Cardiac fibroblast (primary cell): ENCODE data around the gene NCKAP5.

ENCODE experiments used
- DNase-seq, 2 donors: peaks; one replicate each; pipeline versions ENCODE4 v3.0.0 to v3.0.0-alpha.2; 2010; ENCODE audit warnings: low read depth in 2 of 2
- H3K4me3 ChIP-seq, 2 donors: replicated peaks in 1 of 2; 1 replicate in 1 of 2; 2 replicates in 1 of 2; pipeline ENCODE4 v1.5.1; 2011; ENCODE audit warnings: low read depth in 2 of 2, low read length in 2 of 2, mild to moderate bottlenecking in 2 of 2, moderate library complexity in 1 of 2
- TF ChIP-seq, protein P1 (sequence below): IDR thresholded peaks from one replicate; pipeline ENCODE4 v1.5.1; 2011; ENCODE audit warnings: low read depth, mild to moderate bottlenecking, low read length, inconsistent platforms

Gene NCKAP5

GRCh38 chr2:132741754-132742153, 826.5 kb downstream of the NCKAP5 start:
- H3K4me3 ChIP-seq = no peak overlapping the region
- TF ChIP-seq, protein P1, sequence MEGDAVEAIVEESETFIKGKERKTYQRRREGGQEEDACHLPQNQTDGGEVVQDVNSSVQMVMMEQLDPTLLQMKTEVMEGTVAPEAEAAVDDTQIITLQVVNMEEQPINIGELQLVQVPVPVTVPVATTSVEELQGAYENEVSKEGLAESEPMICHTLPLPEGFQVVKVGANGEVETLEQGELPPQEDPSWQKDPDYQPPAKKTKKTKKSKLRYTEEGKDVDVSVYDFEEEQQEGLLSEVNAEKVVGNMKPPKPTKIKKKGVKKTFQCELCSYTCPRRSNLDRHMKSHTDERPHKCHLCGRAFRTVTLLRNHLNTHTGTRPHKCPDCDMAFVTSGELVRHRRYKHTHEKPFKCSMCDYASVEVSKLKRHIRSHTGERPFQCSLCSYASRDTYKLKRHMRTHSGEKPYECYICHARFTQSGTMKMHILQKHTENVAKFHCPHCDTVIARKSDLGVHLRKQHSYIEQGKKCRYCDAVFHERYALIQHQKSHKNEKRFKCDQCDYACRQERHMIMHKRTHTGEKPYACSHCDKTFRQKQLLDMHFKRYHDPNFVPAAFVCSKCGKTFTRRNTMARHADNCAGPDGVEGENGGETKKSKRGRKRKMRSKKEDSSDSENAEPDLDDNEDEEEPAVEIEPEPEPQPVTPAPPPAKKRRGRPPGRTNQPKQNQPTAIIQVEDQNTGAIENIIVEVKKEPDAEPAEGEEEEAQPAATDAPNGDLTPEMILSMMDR = no peak
- no peak for DNase-seq

GRCh38 chr2:132740081-132740720, 828.1 kb downstream of the NCKAP5 start:
- no peak for DNase-seq
- H3K4me3 ChIP-seq = no peak overlapping the region
- TF ChIP-seq, protein P1 = no peak

DNA sequence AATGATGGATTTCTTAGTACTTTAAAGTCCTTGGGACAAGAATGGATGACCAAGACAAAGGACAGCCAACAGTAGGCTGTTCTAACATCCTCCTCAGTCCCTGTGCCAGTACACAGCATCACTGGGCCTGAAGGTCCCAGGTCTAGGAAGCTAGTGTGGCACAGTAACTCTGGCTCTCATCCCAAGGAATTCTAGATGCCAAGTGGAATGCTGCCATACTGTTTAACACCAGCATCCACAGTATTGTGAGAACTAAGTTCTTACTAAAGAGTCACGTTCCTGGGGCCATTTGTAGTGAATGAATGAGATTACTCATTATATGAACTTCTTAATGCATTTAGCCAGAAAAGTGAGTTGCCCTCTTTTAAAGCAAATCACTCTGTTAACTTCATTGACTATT, 830.0 kb downstream of the NCKAP5 start:
- TF ChIP-seq, protein P1 = no peak
- DNase-seq = no peak
- H3K4me3 ChIP-seq = no peak overlapping the region

DNA sequence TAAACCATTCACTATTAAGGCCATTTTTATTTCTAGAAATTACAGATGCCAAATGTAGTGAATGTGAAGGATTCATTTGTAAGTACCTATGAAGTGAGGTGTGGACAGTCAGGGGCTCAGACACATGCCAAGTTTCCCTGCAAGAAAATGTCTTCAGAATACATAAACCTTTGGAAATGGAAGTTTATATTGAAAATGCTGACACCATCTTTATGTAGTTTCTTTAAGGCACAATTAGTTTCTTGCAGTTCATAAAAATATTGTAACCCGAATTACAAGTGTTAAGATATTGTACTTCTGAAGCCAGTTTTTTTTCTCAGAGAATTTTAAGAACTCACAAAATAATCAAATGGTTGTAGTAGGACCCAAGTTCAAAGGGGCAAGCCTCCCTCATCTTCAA, 832.2 kb downstream of the NCKAP5 start:
- no peak overlapping the region for H3K4me3 ChIP-seq
- no peak for DNase-seq
- TF ChIP-seq, protein P1 = no peak

DNA sequence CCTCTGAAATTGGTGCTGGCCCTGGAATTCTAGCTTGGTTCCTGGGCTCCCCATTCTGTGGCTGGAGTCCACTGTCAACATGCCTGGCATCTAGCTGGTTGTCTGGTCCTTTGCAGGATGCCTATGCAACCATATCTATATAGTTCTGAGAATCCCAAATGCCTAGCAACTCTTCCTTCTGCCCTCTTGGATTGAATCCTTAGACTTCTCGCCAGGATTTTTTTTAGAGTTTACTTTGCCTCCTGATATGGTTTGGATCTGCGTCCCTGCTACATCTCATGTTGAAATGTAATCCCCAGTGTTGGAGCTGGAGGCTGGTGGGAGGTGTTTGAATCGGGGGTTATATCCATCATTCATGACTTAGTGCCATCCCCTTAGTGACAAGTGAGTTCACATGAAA, 833.3 kb downstream of the NCKAP5 start:
- TF ChIP-seq, protein P1 = no peak
- H3K4me3 ChIP-seq = no peak overlapping the region
- no peak for DNase-seq

DNA sequence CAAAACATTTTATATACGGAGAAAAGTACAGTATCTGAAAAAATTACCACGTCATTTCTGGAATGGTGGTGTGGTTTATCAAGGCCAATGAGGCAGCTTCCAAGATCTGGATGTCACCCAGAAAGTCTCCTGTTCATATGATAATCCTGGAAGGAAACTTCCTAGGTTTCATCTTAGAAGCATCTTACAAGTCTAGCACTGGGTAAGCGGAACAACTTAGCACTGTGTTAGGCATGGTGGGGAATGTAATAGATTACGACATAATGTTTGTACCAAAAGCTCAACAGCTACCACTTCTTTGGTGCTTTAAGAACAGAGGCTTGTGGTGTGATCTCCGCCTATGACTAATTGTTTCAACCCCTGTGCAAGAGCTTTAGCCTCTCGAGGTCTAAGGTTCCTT, 835.2 kb downstream of the NCKAP5 start:
- TF ChIP-seq, protein P1 = no peak
- DNase-seq = no peak
- H3K4me3 ChIP-seq = no peak overlapping the region

GRCh38 chr2:132732694-132733093, 835.6 kb downstream of the NCKAP5 start:
- no peak overlapping the region for H3K4me3 ChIP-seq
- no peak for DNase-seq
- TF ChIP-seq, protein P1 = no peak
